ENCODE results near the gene TSPAN9. TPM values are rescaled to one million over a fixed set of nuclear protein-coding genes. Genes with fewer than 3 reads are reported as not detected.
"Not testable (repeated sequence)": the region's sequence is repeated elsewhere in the genome, so short reads cannot be mapped to it uniquely, and the experiment has no call there.

The TSPAN9 gene
- polyA plus RNA-seq, 2 of the 4 experiments (the other 2 are of a cell fraction), result 12.4 to 16.1 TPM

- FAIRE-seq (no peak), DNase-seq (ENCODE audit: low read depth in 1 of 2, low spot score in 1 of 2) (no peak), ATAC-seq (no peak)
- POLR2A ChIA-PET, result no interaction called here
- H3K4me2 ChIP-seq, result no peak overlapping the region
- no peak overlapping the region for H3K27ac ChIP-seq
- H3K4me1 ChIP-seq, result no peaks in the 10 kb centered on the region
- H3K4me3 ChIP-seq, result no peak overlapping the region
- 24% methylated on average over 2 of the region's 2 CpGs for WGBS (ENCODE audit: missing lambda C conversion rate)
- H3K9me3 ChIP-seq, result peaks cover 19% of the 10 kb centered on the region
- TF ChIP-seq PHF8 (IDR thresholded peaks at IDR 0.05; ENCODE audit: borderline replicate concordance, low read depth) (no peak), MAX (IDR thresholded peaks at IDR 0.05) (no peak), JUN (IDR thresholded peaks at IDR 0.05) (no peak), MAZ (IDR thresholded peaks at IDR 0.05; ENCODE audit: borderline replicate concordance, low read depth, low read length) (no peak), FOXS1 (CRISPR knock-in tag; IDR thresholded peaks at IDR 0.05) (no peak), KDM1A (IDR thresholded peaks at IDR 0.05; ENCODE audit: low read depth) (no peak)
- CTCF ChIA-PET, result interaction anchor here (1.0 to 9.5 kb wide), 3 partner anchors 9 to 31 kb away, joined by 3 to 61 read pairs (median 4); no protein-coding TSS in a partner anchor
Measured at GRCh38 chr12:3065300-3065699, 11.9 kb upstream of the TSPAN9 start.

DNA sequence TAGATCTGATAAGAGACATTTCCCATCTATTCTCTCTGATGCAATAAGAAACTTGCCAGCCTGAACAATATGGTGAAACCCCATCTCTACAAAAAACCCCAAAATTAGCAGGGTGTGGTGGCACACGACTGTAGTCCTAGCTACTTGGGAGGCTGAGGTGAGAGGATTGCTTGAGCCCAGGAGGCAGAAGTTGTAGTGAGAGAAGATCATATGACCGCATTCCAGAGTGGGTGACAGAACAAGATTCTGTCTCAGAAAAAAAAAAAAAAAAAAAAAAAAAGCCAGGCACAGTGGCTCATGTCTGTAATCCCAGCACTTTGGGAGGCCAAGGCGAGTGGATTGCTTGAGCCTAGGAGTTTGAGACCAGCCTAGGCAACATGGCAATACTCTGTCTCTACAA, 11.3 kb upstream of the TSPAN9 start:
- H3K4me1 ChIP-seq; H3K4me2 ChIP-seq; POLR2A ChIA-PET; H3K27ac ChIP-seq; H3K4me3 ChIP-seq; FAIRE-seq; ATAC-seq; DNase-seq (ENCODE audit: low read depth in 1 of 2, low spot score in 1 of 2): not testable (repeated sequence)
- 43% methylated on average over 3 of the region's 3 CpGs for whole genome bisulfite sequencing (ENCODE audit: missing lambda C conversion rate)
- peaks cover 19% of the 10 kb centered on the region for H3K9me3 ChIP-seq
- CTCF ChIA-PET, result interaction anchor here (1.0 kb wide), 2 partner anchors 20 to 32 kb away, joined by 3 to 4 read pairs; no protein-coding TSS in a partner anchor

DNA sequence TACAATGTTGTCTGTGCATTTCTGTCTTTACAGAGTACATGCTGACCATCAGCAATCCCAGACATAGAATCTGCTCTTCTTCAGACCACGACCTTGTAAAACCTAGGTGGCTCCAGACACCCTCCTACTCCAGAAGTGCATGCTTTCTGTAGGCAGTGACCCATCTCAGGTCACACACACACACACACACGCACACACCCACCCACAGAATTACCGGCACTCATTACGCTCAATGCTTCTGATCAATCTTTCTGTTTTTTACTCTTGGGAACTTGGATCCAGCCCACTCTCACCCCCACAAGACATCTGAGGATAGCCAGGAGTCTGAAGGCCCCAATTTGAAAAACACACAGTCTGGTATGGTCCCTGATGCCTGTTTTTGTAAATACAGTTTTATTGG, 7.5 kb upstream of the TSPAN9 start:
- no peak overlapping the region for H3K27ac ChIP-seq
- no peak overlapping the region for H3K4me2 ChIP-seq
- TF ChIP-seq EHF (CRISPR knock-in tag; IDR thresholded peaks at IDR 0.05) (no peak), FOXS1 (CRISPR knock-in tag; IDR thresholded peaks at IDR 0.05) (no peak), RCOR1 (IDR thresholded peaks at IDR 0.05; ENCODE audit: low read depth, low read length) (no peak), RAD21 (conservative IDR thresholded peaks at IDR 0.05 in 1 of 2, IDR thresholded peaks at IDR 0.05 in 1 of 2) (no peak), FOSL2 (IDR thresholded peaks at IDR 0.05) (no peak), FOSL2 (CRISPR knock-in tag; IDR thresholded peaks at IDR 0.05) (no peak), POLR2AphosphoS2 (conservative IDR thresholded peaks at IDR 0.05; ENCODE audit: low read length) (no peak), ZC3H11A (IDR thresholded peaks at IDR 0.05) (no peak), BHLHE40 (IDR thresholded peaks at IDR 0.05; ENCODE audit: low read depth, low read length) (no peak), FOSB (CRISPR knock-in tag; IDR thresholded peaks at IDR 0.05) (no peak), RARB (CRISPR knock-in tag; IDR thresholded peaks at IDR 0.05) (no peak), ESRRA (IDR thresholded peaks at IDR 0.05; ENCODE audit: borderline replicate concordance, low read length) (no peak), HEYL (CRISPR knock-in tag; IDR thresholded peaks at IDR 0.05) (no peak)
- TF ChIP-seq, protein P1, sequence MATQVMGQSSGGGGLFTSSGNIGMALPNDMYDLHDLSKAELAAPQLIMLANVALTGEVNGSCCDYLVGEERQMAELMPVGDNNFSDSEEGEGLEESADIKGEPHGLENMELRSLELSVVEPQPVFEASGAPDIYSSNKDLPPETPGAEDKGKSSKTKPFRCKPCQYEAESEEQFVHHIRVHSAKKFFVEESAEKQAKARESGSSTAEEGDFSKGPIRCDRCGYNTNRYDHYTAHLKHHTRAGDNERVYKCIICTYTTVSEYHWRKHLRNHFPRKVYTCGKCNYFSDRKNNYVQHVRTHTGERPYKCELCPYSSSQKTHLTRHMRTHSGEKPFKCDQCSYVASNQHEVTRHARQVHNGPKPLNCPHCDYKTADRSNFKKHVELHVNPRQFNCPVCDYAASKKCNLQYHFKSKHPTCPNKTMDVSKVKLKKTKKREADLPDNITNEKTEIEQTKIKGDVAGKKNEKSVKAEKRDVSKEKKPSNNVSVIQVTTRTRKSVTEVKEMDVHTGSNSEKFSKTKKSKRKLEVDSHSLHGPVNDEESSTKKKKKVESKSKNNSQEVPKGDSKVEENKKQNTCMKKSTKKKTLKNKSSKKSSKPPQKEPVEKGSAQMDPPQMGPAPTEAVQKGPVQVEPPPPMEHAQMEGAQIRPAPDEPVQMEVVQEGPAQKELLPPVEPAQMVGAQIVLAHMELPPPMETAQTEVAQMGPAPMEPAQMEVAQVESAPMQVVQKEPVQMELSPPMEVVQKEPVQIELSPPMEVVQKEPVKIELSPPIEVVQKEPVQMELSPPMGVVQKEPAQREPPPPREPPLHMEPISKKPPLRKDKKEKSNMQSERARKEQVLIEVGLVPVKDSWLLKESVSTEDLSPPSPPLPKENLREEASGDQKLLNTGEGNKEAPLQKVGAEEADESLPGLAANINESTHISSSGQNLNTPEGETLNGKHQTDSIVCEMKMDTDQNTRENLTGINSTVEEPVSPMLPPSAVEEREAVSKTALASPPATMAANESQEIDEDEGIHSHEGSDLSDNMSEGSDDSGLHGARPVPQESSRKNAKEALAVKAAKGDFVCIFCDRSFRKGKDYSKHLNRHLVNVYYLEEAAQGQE (IDR thresholded peaks at IDR 0.05), result no peak
- TF ChIP-seq, protein P2, sequence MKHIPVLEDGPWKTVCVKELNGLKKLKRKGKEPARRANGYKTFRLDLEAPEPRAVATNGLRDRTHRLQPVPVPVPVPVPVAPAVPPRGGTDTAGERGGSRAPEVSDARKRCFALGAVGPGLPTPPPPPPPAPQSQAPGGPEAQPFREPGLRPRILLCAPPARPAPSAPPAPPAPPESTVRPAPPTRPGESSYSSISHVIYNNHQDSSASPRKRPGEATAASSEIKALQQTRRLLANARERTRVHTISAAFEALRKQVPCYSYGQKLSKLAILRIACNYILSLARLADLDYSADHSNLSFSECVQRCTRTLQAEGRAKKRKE (CRISPR knock-in tag; IDR thresholded peaks at IDR 0.05; ENCODE audit: low read depth), result no peak
- FAIRE-seq (no peak), DNase-seq (ENCODE audit: low read depth in 1 of 2, low spot score in 1 of 2) (no peak), ATAC-seq (no peak)
- H3K4me1 ChIP-seq, result no peaks in the 10 kb centered on the region
- H3K9me3 ChIP-seq, result peaks cover 7% of the 10 kb centered on the region
- POLR2A ChIA-PET, result no interaction called here
- no peak overlapping the region for H3K4me3 ChIP-seq
- CTCF ChIA-PET, result interaction anchor here (0.7 to 10.6 kb wide), 2 partner anchors 205 to 1447 kb away, joined by 3 to 127 read pairs; no protein-coding TSS in a partner anchor
- WGBS (ENCODE audit: missing lambda C conversion rate), result 62% methylated on average over 4 of the region's 4 CpGs
